ENCODE data around the gene INSIG1.
A peak's percentile ranks its signal among the peaks of the same experiment; 100 is the strongest.

INSIG1 gene

DNA sequence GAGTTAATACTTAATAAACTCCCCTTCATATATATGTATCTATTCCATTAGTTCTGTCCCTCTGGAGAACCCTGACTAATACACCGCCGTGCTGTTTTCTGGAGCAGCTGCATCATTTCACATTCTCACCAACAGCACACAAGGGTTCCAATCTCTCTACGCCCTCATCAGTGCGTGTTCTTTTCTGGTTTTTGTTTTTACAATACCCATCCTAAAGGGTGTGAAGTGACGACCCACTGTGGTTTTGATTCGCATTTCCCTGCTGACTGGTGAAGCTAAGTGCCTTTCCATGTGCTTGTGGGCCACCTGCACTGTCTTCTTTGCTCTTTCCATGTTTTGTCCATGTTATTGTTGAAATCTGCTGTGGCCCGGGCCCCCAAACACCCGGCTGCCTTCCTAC, 11.0 kb upstream of the INSIG1 start:
- DNase-seq: no peak

DNA sequence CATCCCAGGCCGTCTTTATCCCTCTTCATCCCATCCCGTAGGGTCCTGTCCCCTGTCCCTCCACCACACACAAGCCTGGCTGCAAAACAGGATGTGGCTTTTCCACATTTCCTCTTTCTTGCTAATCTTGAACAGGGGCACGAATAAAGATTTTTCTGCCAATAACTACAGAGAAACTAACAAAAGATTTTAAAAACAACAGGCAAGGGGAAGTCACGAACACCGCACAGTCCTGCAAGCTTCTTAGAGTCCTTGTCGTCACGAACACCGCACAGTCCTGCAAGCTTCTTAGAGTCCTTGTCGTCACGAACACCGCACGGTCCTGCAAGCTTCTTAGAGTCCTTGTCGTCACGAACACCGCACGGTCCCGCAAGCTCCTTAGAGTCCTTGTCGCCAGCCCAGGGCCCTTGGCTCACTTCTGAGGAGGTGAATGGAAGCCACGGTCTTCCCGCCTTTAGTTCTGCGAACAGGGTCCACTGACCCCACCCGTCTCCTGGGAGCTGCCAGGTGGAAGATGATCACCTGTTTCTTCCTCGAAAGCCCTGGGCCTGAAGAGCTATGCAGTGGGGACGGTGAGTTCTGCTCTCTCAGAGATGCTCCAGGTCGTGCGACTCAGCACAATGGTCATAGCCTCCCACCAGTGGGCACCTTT, 10.3 kb upstream of the INSIG1 start:
- no peak for DNase-seq

DNA sequence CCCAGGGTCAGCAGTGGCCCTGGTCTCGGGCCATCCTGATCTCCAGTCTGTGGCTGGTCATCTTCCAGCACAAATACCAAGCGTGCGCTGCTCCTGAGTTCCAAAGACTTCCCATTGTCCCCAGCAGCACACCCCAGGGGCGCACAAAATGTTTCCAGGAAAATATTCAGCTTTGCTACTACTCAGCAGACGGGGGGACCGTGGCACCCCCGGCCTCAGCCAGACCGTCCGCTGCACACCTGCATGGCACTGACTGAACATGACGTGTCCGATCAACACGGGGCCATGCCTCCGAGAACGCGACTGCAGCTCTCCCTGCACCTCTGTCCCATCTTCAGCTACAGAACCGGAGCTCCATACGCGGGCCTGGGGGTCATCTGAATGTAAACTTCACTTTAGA, 9.6 kb upstream of the INSIG1 start:
- no peak for DNase-seq

DNA sequence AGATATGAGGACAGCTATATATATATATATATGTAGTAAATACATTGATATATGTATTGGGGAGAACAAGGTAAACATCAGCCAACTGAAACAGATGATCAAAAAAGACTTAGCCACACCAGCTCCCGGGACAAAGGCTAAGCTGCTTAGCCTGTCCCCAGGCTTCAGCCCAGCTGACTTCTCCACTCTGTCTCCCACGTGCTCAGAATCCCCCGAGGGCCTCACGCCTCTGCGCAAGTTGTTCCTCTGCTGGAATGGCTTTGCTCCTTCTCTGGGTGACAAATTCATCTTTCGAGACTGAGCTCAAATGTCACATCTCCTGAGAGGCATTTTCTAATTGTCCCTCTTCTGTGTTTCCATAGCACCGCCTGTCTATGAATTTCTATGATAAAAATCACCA, 8.6 kb upstream of the INSIG1 start:
- no peak for DNase-seq

DNA sequence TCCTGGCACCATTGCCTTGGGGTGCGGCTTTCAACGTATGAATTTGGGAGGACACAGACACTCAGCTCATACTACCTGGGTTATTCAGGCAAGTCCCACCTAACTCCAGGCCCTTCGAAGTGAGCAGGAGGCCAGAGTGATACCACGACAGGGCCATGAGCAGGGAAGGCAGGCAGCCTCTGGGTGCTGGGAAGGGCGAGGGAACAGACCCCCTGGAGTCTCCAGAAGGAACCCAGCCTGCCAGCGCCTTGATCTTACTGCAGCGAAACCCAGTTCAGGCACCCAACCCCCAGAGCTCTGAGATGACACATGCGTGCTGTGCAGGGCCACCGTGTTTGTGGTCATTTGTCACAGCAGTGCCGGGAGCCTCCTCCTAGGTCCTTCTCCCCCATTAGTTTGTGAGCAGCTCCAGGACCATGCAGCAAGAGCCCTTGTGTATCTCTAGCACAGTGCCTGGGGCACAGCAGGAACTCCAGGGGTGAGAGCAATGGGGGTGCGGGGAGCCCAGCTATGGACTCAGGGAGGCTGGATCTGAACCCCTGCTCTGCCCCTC, 7.7 kb upstream of the INSIG1 start:
- DNase-seq: no peak

DNA sequence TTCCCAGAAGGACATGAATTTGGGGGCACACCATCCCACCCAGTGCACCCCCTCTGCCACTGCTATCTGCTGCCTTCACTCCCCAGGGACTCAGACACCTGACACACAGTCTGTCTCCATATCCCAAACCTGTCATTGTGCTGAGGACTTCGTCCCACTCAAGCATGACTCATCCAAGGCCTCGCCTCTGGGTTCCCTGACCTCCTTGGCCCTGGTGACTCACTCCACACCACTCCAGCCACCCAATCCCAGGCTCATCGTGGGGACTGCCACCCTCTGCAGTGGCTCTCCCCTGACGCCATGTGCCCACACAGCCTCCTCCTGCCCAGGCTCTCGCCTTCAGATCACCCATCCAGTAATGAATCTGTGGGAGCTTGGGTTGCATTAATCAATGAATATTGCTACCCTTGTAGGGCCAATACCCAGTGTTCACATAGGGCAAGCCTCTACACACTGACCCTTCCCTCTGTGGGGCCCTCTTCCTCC, 6.6 kb upstream of the INSIG1 start:
- DNase-seq: no peak

DNA sequence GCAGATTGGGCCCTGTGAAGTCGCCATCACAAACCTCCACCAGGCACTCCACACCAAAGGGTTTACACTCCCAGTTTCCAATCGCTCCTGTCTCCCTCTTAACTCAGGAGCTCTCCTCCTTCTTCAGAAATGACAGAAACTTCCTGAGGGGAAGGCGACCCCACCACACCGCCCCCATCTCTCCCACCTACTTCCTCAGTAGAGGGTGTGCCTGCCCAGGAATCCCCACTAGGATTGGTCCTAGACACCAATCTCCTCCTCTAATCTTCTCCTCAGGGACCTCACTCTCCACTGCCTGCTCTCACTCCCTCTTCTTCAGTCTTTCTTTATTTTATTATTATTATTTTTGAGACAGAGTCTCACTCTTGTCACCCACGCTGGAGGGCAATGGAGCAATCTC, 5.9 kb upstream of the INSIG1 start:
- DNase-seq: no peak

DNA sequence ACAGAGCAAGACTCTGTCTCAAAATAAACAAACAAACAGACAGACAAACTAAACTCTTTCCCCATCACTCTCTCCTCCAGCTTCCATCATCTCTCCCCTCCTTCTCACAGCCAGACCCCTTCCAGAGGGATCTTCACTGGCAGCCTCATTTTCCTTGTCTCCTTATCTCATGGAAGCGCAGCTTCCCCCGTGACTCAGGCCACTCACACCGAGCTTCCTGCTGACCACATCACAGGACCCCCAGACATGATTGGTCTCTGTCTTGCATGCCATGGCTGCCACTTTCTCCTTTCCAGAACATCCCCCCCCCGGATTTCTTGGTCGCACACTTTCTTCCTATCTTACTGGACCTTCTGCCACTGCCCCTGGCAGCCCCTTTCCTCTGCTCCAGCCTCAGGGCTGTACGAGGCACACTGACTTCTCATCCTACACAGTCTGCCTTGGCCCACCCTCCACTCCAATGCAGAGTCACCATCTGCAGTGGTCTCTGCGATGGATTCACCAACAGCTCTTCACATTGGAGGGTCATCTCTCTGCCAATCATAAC, 4.9 kb upstream of the INSIG1 start:
- DNase-seq: no peak

DNA sequence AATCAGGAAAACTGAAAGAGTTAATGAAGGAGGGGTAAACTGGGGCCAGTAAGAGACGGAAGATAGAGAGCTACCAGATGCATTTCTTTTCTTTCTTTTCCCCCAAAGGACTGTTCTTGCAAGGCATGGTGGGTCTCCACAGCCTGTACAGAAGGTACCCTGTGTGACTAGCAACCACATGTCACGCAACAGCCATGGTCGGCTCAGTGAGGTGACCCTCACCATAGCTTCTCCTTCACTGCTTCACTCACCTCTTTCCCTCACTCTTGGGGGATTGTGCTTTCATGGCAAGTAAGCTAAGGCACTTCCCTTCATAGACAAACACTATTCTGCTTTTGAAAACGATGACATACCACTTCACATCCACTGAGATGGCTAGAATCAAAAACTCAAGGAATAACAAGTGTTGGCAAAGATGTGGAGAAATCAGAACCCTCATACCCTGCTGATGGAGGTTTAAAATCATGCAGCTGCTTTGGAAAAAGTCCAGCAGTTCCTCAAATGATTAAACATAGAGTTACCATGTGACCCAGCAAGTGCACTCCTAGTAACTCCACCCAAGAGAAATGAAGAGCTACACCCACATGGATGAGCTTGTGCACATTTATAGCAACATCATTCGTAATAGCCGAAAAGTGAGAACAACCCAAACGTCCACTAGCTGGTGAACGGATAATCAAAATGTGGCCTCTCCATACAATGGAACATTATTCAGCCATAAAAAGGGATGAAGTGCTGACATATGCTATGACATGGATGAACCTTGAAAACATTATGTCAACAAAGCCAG, 3.8 kb upstream of the INSIG1 start:
- no peak for DNase-seq

DNA sequence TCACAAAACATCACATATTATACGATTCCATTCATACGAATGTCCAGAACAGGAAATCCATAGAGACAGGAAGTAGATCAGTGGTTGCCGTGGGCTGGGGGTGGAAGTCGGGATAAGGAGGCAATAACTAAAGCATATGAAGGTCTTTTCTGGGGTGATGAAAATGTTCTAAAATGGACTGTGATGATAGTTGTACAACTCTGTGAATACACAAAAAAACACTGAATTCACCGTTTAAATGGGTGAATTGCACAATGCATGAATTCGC, 3.2 kb upstream of the INSIG1 start:
- DNase-seq: no peak

DNA sequence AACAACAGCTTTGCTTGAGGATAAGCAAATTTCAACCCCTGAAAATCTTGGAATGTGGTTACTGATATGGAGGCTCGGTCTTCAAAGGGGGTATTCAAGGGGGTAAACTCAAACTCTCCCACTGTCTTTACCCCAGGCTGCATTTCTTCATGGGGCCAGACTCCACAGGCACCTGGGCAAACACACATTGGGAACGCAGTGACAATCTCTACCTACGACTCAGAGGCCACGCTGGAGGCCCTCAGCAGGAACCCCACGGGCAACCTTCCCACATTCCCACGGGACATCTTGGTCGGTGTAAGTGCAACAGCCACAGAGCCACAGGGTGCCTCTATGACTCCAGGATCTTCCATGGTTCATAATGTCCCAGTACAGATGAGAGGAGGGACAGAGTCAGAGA, 2.2 kb upstream of the INSIG1 start:
- DNase-seq: no peak

DNA sequence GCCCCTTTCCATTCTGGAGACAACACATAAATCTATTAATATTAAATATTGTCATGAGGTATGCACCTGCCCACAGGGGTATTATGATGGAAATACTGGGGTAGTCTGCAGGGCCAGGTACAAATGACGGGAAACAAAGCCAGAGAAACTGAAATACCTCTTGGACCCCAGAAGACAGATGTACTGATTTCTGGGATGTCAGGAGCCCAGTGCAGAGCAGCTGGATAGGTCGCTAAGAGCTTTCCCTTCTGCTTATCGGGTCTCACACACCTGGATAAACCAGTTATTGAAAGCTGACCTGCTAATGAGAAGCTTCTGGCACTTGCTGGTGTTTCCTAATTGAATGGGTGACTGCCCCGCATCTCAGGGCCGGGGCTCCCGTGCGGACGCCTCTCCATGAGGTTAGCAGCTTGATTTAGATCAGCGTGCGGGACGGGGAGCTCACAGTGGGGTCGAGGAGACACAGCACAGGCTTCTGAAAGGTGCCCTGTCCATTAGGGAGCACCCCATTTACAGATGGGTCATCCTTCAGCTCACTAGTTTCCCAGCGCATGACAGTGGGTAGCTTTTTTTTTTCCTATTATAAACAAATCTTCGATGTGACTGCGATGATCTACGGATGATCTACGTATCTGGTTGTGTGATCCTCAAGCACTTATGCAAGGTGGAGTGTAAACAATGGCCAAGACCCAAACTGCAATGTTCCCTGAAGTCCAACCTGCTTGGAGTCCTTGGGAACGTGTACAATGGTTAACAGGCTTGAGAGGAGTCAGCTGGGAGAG, 1.5 kb upstream of the INSIG1 start:
- no peak for DNase-seq

DNA sequence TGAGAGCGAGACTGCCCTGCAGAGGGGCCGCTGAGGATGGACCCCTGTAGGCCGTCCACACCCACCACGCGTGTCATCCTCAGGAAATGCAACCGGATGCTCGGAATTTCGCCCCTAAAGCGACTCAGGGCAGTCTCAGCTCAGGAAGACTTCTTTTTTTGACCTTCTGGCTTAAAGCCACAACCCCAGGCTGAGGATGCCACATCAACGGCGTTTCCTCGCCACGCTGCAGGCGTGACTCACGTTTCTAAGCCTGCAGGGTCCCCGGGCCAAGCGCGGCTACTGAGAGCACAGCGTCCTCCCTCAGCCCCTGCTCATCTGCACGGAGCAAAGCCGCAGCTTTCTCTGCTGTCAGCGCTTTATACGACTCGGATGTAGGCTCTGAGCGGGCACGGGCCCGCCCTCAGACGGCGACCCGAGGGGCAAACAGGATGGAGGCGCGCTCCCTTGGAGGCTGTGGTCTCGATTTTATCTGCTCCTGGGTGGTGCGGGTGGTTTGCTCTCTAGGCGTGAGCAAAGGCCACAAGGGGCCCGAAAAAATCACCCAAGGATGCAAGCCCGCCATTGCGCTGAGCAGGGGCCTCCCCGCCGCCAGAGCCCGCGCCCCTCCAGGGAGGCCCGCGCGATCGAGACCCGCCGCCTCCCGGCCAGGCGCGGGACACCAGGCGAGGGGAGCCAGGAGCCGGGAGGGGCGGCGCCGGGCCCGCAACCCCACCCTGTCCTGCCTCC, 726 bp upstream of the INSIG1 start:
- peak; percentile 81 for DNase-seq

DNA sequence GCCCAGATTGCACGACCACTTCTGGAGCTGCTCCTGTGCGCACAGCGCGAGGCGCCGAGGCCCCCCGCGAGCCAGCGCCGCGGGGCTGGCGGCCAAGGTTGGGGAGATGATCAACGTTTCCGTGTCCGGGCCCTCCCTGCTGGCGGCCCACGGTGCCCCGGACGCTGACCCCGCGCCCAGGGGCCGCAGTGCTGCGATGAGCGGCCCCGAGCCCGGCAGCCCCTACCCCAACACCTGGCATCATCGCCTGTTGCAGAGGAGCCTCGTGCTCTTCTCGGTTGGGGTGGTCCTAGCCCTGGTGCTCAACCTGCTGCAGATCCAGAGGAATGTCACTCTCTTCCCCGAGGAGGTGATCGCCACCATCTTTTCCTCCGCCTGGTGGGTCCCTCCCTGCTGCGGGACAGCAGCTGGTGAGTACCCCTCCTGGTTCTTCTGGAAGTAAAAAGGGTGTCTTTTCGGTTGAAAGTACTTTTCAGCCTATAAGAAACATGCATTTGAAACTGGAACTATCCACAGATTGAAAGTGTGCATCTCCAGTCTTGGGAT, 683 bp downstream of the INSIG1 start:
- no peak for DNase-seq

DNA sequence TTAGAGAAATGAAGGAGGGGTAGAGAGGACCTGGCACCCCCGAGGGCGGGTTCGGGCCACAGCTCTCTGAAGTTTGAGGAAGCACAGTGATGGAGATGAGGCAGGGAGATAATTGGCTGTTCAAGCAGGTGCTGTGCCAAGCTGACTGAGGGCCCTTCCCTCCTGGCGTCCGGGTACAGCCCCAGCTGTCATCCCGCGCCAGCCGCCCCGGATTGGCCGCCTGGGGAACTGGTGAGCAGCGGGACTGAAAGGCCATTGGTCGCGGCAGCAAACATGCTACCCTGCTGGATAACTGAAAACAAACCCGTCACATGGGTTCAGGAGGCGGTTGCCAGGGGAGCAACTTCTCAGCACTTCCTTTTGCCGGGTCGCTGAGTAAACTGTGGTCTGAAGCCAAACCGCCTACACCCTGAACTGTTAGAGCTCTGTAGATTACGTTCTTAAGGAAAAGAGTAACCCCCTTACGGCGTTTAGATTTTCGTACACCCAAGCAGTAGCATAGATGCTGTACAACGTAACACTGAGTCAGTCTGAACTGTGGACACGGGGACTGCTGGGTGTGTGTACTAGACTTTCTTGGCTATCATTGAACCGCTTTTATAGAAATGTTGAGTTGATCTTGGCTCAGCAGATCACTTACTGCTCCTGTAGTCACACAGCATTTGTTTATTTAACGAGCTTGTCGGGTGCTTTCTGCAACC, 1.3 kb downstream of the INSIG1 start:
- DNase-seq: peak; percentile 93

DNA sequence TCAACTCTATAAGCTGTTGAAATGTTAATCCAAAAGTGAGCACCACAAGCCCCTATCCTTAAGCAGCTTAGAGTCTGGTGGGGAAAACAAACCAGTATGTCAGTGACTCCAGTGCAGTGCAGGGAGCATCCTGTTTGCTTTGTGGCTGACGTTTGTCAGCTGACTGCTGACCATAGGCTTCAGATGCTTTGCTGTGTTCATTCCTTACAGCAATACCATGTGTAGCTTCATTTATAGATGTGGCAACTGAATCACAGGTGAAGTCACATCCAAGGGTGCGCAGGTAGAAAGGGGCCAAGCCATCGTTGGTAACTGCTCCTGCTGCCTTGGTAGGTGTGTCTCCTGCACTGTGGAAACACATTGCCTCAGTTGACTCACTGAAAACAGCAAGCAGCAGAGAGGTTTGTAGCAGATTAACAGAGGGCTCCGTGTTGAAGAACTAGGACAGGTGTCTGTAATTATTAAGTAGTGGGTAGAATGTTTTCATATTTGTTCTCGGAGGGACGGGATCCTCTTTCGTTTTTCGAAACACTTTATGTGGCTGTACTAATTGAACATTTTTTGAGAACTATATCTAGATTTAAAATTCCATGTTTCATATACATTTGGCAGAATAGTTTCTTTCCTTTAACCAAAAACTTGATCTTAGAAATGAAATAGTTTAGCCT, 2.0 kb downstream of the INSIG1 start:
- peak; percentile 18 for DNase-seq

DNA sequence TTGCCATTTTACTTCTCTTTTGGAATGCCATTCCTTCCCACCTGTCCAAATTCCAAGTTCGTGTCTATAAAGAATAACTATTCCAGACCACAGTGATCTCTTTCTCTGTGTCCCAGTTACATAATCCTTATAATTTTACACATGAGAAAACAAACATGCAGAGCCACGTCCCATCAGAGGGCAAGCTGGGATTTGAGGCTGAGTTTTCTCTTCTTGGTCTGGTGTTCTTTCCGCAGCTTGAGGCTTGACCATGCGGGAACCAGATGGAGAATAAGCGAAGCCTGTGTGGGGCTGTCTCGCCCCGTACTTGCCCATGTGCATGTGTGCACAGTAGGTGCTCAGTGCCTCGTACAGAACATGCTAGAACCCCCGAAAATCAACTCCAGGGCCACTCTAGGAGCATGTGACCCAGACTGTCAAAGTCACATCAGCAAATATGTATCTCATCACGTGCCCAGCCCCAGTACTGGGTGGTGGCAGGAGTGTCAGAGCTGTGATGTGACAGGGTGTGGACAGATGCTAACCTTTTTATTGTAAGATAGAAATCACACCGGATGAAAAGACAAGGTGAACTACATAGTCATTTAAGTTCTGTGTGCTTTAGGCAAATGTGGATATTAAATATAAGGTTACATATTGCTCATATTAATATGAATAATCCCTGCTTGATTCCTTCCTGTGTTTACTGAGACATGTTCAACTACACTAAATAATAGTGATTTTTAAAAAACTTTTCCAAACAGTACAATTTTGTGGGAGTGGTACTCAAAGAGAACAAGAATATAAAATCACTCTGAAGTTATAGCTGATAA, 3.2 kb downstream of the INSIG1 start:
- no peak for DNase-seq

DNA sequence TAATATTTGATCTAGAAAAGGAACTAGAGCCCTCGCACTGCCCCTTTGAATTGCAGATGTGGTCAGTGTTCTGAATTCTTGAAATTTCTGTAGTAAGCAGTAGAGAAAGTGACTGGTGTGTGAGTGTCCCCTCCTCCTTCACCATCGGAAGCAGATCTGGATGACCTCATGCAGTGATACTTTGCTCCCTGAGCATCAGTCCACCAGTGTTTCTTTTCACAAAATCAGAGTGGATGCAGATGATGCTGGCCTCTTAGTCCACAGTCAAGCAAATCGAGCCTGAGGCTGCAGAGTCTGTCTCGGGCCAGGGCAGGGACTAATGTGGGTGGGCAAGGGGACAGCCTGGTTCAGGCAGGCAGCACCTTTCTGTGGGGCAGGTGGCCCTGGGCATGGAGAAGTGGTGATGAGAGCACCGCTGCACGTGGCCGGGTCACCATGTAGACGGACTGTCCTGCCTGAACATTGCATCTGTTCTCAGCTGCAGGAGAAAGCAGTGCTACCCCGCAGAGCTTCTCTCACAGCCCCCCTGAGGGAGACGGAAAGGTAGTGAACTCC, 5.4 kb downstream of the INSIG1 start:
- no peak for DNase-seq

DNA sequence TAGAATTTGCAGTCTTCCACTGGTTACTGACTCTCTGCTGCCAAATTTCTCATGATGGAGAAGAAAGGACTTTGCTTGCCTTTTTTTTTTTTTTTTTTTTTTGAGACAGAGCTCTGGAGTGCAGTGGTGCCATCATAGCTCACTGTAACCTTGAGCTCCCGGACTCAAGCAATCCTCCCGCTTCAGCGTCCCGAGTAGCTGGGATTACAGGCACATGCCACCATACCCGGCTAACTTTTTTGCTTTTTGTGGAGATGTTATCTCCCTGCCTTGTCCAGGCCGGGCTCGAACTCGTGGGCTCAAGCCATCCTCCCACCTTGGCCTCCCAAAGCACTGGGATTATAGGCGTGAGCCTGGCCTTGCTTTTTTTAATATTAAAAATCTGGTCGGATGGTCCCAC, 6.2 kb downstream of the INSIG1 start:
- DNase-seq: no peak

Measured in activated CD4-positive, alpha-beta T cell treated with anti-CD3 and anti-CD28 coated beads for 1 hour (primary cell).